Measurements from ENCODE around the gene TTC21B.

The TTC21B gene

DNA sequence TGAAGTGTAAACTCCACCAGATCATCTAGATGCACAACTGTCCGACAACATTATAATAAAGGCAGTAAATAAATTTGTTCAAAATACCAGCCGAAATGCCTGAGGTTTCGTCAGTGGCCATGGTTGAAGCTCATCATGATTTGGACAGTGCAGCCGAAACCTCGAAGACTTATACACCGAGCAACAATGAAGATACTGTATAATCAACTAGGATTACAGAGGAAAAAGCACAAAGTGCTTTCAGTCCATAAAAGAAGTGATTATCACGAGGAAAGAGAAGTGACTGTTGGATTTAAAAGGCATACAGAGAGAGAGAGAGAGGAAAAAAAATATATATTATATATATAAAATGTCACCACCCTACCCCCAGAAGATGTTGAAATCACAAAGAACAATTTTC is 107.5 kb downstream of the TTC21B start:
- H3K4me3 ChIP-seq (ENCODE audit: insufficient read depth, low read length, poor library complexity, severe bottlenecking), result no peak overlapping the region
- no peaks in the 10 kb centered on the region for H3K27me3 ChIP-seq (ENCODE audit: low read length)
- H2AFZ ChIP-seq (ENCODE audit: low read depth, low read length, severe bottlenecking), result no peak overlapping the region
- H3K27ac ChIP-seq (ENCODE audit: low read depth, low read length), result no peak overlapping the region
- no peaks in the 10 kb centered on the region for H3K79me2 ChIP-seq (ENCODE audit: insufficient read depth, low read length)
- TF ChIP-seq EZH2phosphoT487 (conservative IDR thresholded peaks at IDR 0.05; ENCODE audit: low read length), result no peak
- TF ChIP-seq, protein P1, sequence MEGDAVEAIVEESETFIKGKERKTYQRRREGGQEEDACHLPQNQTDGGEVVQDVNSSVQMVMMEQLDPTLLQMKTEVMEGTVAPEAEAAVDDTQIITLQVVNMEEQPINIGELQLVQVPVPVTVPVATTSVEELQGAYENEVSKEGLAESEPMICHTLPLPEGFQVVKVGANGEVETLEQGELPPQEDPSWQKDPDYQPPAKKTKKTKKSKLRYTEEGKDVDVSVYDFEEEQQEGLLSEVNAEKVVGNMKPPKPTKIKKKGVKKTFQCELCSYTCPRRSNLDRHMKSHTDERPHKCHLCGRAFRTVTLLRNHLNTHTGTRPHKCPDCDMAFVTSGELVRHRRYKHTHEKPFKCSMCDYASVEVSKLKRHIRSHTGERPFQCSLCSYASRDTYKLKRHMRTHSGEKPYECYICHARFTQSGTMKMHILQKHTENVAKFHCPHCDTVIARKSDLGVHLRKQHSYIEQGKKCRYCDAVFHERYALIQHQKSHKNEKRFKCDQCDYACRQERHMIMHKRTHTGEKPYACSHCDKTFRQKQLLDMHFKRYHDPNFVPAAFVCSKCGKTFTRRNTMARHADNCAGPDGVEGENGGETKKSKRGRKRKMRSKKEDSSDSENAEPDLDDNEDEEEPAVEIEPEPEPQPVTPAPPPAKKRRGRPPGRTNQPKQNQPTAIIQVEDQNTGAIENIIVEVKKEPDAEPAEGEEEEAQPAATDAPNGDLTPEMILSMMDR (IDR thresholded peaks at IDR 0.05; ENCODE audit: insufficient read depth, low read length, poor library complexity, severe bottlenecking), result no peak
- no peaks in the 10 kb centered on the region for H3K9me2 ChIP-seq (replicated peaks; ENCODE audit: insufficient read depth, low read length)
- H3K4me2 ChIP-seq (ENCODE audit: low read depth, low read length, poor library complexity, severe bottlenecking), result no peak overlapping the region
- no peaks in the 10 kb centered on the region for H3K36me3 ChIP-seq (ENCODE audit: low read length)
- H4K20me1 ChIP-seq (ENCODE audit: low read depth, low read length), result no peaks in the 10 kb centered on the region
- no peak overlapping the region for H3K9ac ChIP-seq (ENCODE audit: low read length)
- H3K9me3 ChIP-seq (ENCODE audit: insufficient read depth, low read length), result no peaks in the 10 kb centered on the region
- no peaks in the 10 kb centered on the region for H3F3A ChIP-seq (ENCODE audit: insufficient read depth)

GRCh38 chr2:165844216-165844615 is 109.4 kb downstream of the TTC21B start:
- Histone ChIP-seq H2AFZ (ENCODE audit: low read depth, low read length, severe bottlenecking) (no peak overlapping the region), H3K9ac (ENCODE audit: low read length) (no peak overlapping the region), H3K4me3 (ENCODE audit: insufficient read depth, low read length, poor library complexity, severe bottlenecking) (no peak overlapping the region), H3F3A (ENCODE audit: insufficient read depth) (no peaks in the 10 kb centered on the region), H3K9me2 (replicated peaks; ENCODE audit: insufficient read depth, low read length) (no peaks in the 10 kb centered on the region), H3K27ac (ENCODE audit: low read depth, low read length) (no peak overlapping the region), H3K9me3 (ENCODE audit: insufficient read depth, low read length) (no peaks in the 10 kb centered on the region), H3K27me3 (ENCODE audit: low read length) (no peaks in the 10 kb centered on the region), H4K20me1 (ENCODE audit: low read depth, low read length) (no peaks in the 10 kb centered on the region), H3K79me2 (ENCODE audit: insufficient read depth, low read length) (no peaks in the 10 kb centered on the region), H3K4me2 (ENCODE audit: low read depth, low read length, poor library complexity, severe bottlenecking) (no peak overlapping the region), H3K36me3 (ENCODE audit: low read length) (no peaks in the 10 kb centered on the region)
- TF ChIP-seq EZH2phosphoT487 (conservative IDR thresholded peaks at IDR 0.05; ENCODE audit: low read length), result no peak
- TF ChIP-seq, protein P1 (IDR thresholded peaks at IDR 0.05; ENCODE audit: insufficient read depth, low read length, poor library complexity, severe bottlenecking), result no peak

- no peaks in the 10 kb centered on the region for H3K79me2 ChIP-seq (ENCODE audit: insufficient read depth, low read length)
- no peaks in the 10 kb centered on the region for H3F3A ChIP-seq (ENCODE audit: insufficient read depth)
- no peaks in the 10 kb centered on the region for H3K9me3 ChIP-seq (ENCODE audit: insufficient read depth, low read length)
- H3K27me3 ChIP-seq (ENCODE audit: low read length), result no peaks in the 10 kb centered on the region
- H3K9ac ChIP-seq (ENCODE audit: low read length), result no peak overlapping the region
- H2AFZ ChIP-seq (ENCODE audit: low read depth, low read length, severe bottlenecking), result no peak overlapping the region
- no peaks in the 10 kb centered on the region for H4K20me1 ChIP-seq (ENCODE audit: low read depth, low read length)
- H3K36me3 ChIP-seq (ENCODE audit: low read length), result no peaks in the 10 kb centered on the region
- no peaks in the 10 kb centered on the region for H3K9me2 ChIP-seq (replicated peaks; ENCODE audit: insufficient read depth, low read length)
- no peak overlapping the region for H3K27ac ChIP-seq (ENCODE audit: low read depth, low read length)
- no peak for TF ChIP-seq EZH2phosphoT487 (conservative IDR thresholded peaks at IDR 0.05; ENCODE audit: low read length)
- TF ChIP-seq, protein P1 (IDR thresholded peaks at IDR 0.05; ENCODE audit: insufficient read depth, low read length, poor library complexity, severe bottlenecking), result no peak
- no peak overlapping the region for H3K4me3 ChIP-seq (ENCODE audit: insufficient read depth, low read length, poor library complexity, severe bottlenecking)
- no peak overlapping the region for H3K4me2 ChIP-seq (ENCODE audit: low read depth, low read length, poor library complexity, severe bottlenecking)
Measured at GRCh38 chr2:165843351-165843750, 110.2 kb downstream of the TTC21B start.
